IMR-90 (cell line): ENCODE measurements around the gene NOX3. TPM values are rescaled to one million over a fixed set of nuclear protein-coding genes. Genes with fewer than 3 reads are reported as not detected.

Experiments used
- ATAC-seq: fragments of 200-7000 bp; cut with Tn5 transposase; 2 replicates; pipeline ENCODE4 v1.9.1; 2020; ENCODE audit warnings: low read depth, mild to moderate bottlenecking, moderate library complexity
- BruUV-seq: library from RNA; stranded (reverse); fragments of 400-500 nt; replicated peaks from 2 replicates; lab custom pipeline; 2021; lab: Mats Ljungman, UMichigan
- CTCF ChIA-PET: fragments of 300-600 bp; formaldehyde crosslinking; extraction: SDS; loops from one replicate; lab custom pipeline; 2021; ENCODE audit warnings: antibody characterized with exemption; lab: Yijun Ruan, JAX
- POLR2A ChIA-PET: fragments of 300-600 bp; sonication (Branson Sonifier 250); formaldehyde crosslinking; loops from one replicate; lab custom pipeline; 2022; ENCODE audit warnings: antibody characterized with exemption; ENCODE audit not compliant: unreplicated experiment; lab: Charles Lee
- DNase-seq: peaks from one replicate; pipeline ENCODE4 v3.0.0; 2013
- H2AFZ ChIP-seq: replicated peaks from 2 replicates; pipeline ENCODE3; 2013; ENCODE audit warnings: low read length, mild to moderate bottlenecking; ENCODE audit not compliant: poor library complexity
- H2AK5ac ChIP-seq: 2 replicates; pipeline ENCODE4 v1.6.1; 2013; ENCODE audit warnings: low read depth, low read length, inconsistent platforms
- H2AK9ac ChIP-seq: replicated peaks from 2 replicates; pipeline ENCODE3; 2013; ENCODE audit warnings: mild to moderate bottlenecking, low read depth, low read length, moderate library complexity; ENCODE audit not compliant: poor library complexity
- H2BK120ac ChIP-seq: 2 replicates; pipeline ENCODE4 v1.6.1; 2013; ENCODE audit warnings: low read depth, low read length, inconsistent platforms
- H2BK15ac ChIP-seq: 3 replicates; pipeline ENCODE4 v1.6.1; 2013; ENCODE audit warnings: low read depth, low read length, inconsistent platforms
- H2BK20ac ChIP-seq: 2 replicates; pipeline ENCODE4 v1.6.1; 2013; ENCODE audit warnings: low read depth, mild to moderate bottlenecking, inconsistent platforms, low read length, moderate library complexity
- H2BK5ac ChIP-seq: 2 replicates; pipeline ENCODE4 v1.6.1; 2013; ENCODE audit warnings: mild to moderate bottlenecking, low read depth, low read length, inconsistent platforms; ENCODE audit not compliant: poor library complexity, severe bottlenecking
- H3K14ac ChIP-seq: replicated peaks from 2 replicates; pipeline ENCODE4 v1.6.1; 2013; ENCODE audit warnings: low read depth, low read length, inconsistent platforms
- H3K18ac ChIP-seq: 2 replicates; pipeline ENCODE4 v1.6.1; 2013; ENCODE audit warnings: low read depth, low read length, control low read depth
- H3K23ac ChIP-seq: 2 replicates; pipeline ENCODE4 v1.6.1; 2013; ENCODE audit warnings: low read depth, low read length, inconsistent platforms
- H3K27ac ChIP-seq: 2 replicates; pipeline ENCODE4 v1.5.1; 2013; ENCODE audit warnings: mild to moderate bottlenecking, control low read depth, low read length; ENCODE audit not compliant: insufficient read depth
- H3K27me3 ChIP-seq: 2 replicates; pipeline ENCODE4 v1.6.1; 2013; ENCODE audit warnings: low read length; ENCODE audit not compliant: control insufficient read depth, insufficient read depth
- H3K36me3 ChIP-seq: 2 replicates; pipeline ENCODE4 v1.6.1; 2013; ENCODE audit warnings: low read length, mixed read lengths; ENCODE audit not compliant: control insufficient read depth, insufficient read depth
- H3K4ac ChIP-seq: 2 replicates; pipeline ENCODE4 v1.6.1; 2013; ENCODE audit warnings: low read depth, low read length, inconsistent platforms
- H3K4me1 ChIP-seq: 2 replicates; pipeline ENCODE4 v1.6.1; 2013; ENCODE audit warnings: low read length, mixed read lengths; ENCODE audit not compliant: control insufficient read depth, insufficient read depth
- H3K4me2 ChIP-seq: 2 replicates; pipeline ENCODE4 v1.6.1; 2013; ENCODE audit warnings: low read depth, mild to moderate bottlenecking, control low read depth, low read length, moderate library complexity
- H3K4me3 ChIP-seq: 2 replicates; pipeline ENCODE4 v1.5.1; 2013; ENCODE audit warnings: low read depth, mild to moderate bottlenecking, control low read depth, low read length, moderate library complexity; ENCODE audit not compliant: insufficient read depth
- H3K56ac ChIP-seq: 2 replicates; pipeline ENCODE4 v1.6.1; 2013; ENCODE audit warnings: low read length, inconsistent platforms; ENCODE audit not compliant: insufficient read depth; ENCODE audit errors: extremely low read depth
- H3K79me1 ChIP-seq, 2 experiments: 2 replicates each; pipeline ENCODE4 v1.6.1; 2013; ENCODE audit warnings: low read length in 2 of 2, inconsistent platforms in 1 of 2, low read depth in 1 of 2
- H3K9ac ChIP-seq: 2 replicates; pipeline ENCODE4 v1.6.1; 2013; ENCODE audit warnings: low read depth, low read length, control low read depth
- H3K9me1 ChIP-seq: 2 replicates; pipeline ENCODE4 v1.6.1; 2013; ENCODE audit warnings: low read length, inconsistent platforms; ENCODE audit not compliant: insufficient read depth
- H3K9me3 ChIP-seq: 2 replicates; pipeline ENCODE4 v1.6.1; 2013; ENCODE audit warnings: low read length; ENCODE audit not compliant: control insufficient read depth, insufficient read depth
- H4K20me1 ChIP-seq: 2 replicates; pipeline ENCODE4 v1.6.1; 2013; ENCODE audit warnings: low read length, inconsistent platforms; ENCODE audit not compliant: insufficient read depth
- H4K5ac ChIP-seq: 2 replicates; pipeline ENCODE4 v1.6.1; 2013; ENCODE audit warnings: mild to moderate bottlenecking, low read depth, low read length, control low read depth
- H4K8ac ChIP-seq, 2 experiments: 2 replicates each; pipeline ENCODE4 v1.6.1; 2013; ENCODE audit warnings: low read depth in 2 of 2, low read length in 2 of 2, control low read depth in 1 of 2, inconsistent platforms in 1 of 2
- H4K91ac ChIP-seq: 2 replicates; pipeline ENCODE4 v1.6.1; 2013; ENCODE audit warnings: low read depth, low read length, inconsistent platforms; ENCODE audit not compliant: insufficient read depth
- BHLHE40 ChIP-seq: fragments of 150-350 bp; IDR thresholded peaks from 2 replicates; pipeline ENCODE4 v1.6.1; 2016; ENCODE audit warnings: mild to moderate bottlenecking, low read depth, low read length
- CEBPB ChIP-seq: IDR thresholded peaks from 2 replicates; pipeline ENCODE4 v1.6.1; 2012; ENCODE audit warnings: low read depth, low read length, improper control_type of control experiment
- CHD1 ChIP-seq: IDR thresholded peaks from 2 replicates; pipeline ENCODE4 v1.6.1; 2012; ENCODE audit warnings: low read depth, low read length, improper control_type of control experiment
- CTCF ChIP-seq: conservative IDR thresholded peaks from 2 replicates; pipeline ENCODE4 v1.5.1; 2012; ENCODE audit warnings: mild to moderate bottlenecking, low read depth, low read length, improper control_type of control experiment
- ELK1 ChIP-seq: fragments of 150-350 bp; IDR thresholded peaks from 2 replicates; pipeline ENCODE4 v1.6.1; 2016; ENCODE audit warnings: low read depth, mild to moderate bottlenecking, low read length, moderate library complexity, borderline replicate concordance
- FOS ChIP-seq: fragments of 150-350 bp; IDR thresholded peaks from 2 replicates; pipeline ENCODE4 v1.6.1; 2016; ENCODE audit warnings: low read depth, low read length
- MAFK ChIP-seq: IDR thresholded peaks from 2 replicates; pipeline ENCODE4 v1.6.1; 2012; ENCODE audit warnings: low read depth, low read length, improper control_type of control experiment
- MAZ ChIP-seq: IDR thresholded peaks from 2 replicates; pipeline ENCODE4 v1.6.1; 2012; ENCODE audit warnings: low read depth, mild to moderate bottlenecking, low read length, improper control_type of control experiment, moderate library complexity, borderline replicate concordance
- MXI1 ChIP-seq: IDR thresholded peaks from 2 replicates; pipeline ENCODE4 v1.6.1; 2012; ENCODE audit warnings: low read depth, mild to moderate bottlenecking, low read length, moderate library complexity, borderline replicate concordance
- NFE2L2 ChIP-seq: fragments of 150-350 bp; IDR thresholded peaks from 2 replicates; pipeline ENCODE4 v1.6.1; 2016; ENCODE audit warnings: low read depth, mild to moderate bottlenecking, low read length
- POLR2A ChIP-seq: IDR thresholded peaks from 2 replicates; pipeline ENCODE4 v1.6.1; 2012; ENCODE audit warnings: mild to moderate bottlenecking, low read depth, low read length
- RAD21 ChIP-seq: IDR thresholded peaks from 2 replicates; pipeline ENCODE4 v1.6.1; 2012; ENCODE audit warnings: low read length, improper control_type of control experiment
- RCOR1 ChIP-seq: IDR thresholded peaks from 2 replicates; pipeline ENCODE4 v1.6.1; 2012; ENCODE audit warnings: mild to moderate bottlenecking, low read length, improper control_type of control experiment; ENCODE audit not compliant: insufficient replicate concordance
- RFX5 ChIP-seq: IDR thresholded peaks from 2 replicates; pipeline ENCODE4 v1.8.0; 2012; ENCODE audit warnings: low read depth, mild to moderate bottlenecking, low read length, moderate library complexity
- SMC3 ChIP-seq: fragments of 150-350 bp; IDR thresholded peaks from 2 replicates; pipeline ENCODE4 v1.6.1; 2016; ENCODE audit warnings: low read depth, mild to moderate bottlenecking, antibody characterized with exemption, low read length, moderate library complexity
- USF2 ChIP-seq: fragments of 150-350 bp; IDR thresholded peaks from 2 replicates; pipeline ENCODE4 v1.6.1; 2017; ENCODE audit warnings: mild to moderate bottlenecking, antibody characterized with exemption, low read length, low read depth
- WGBS, 2 experiments: methylation state at CpG; one replicate each; pipeline versions ENCODE4 v1.1.5 to v1.1.7; 2013; ENCODE audit warnings: missing lambda C conversion rate in 2 of 2; ENCODE audit not compliant: insufficient read length in 1 of 2; ENCODE audit errors: extremely low coverage in 2 of 2; 5-methylcytosine and 5-hydroxymethylcytosine counted together
- dilution Hi-C: fragments of 300-500 bp; cut with HindIII; formaldehyde crosslinking; loops from one replicate; pipeline ENCODE4 v1.14.3; 2018; ENCODE audit warnings: low sequenced_read_pairs; ENCODE audit not compliant: unreplicated experiment
- in situ Hi-C: fragments of 300-500 bp; cut with MboI; formaldehyde crosslinking; loops from 3 replicates; pipeline ENCODE4 v1.14.3; 2019; ENCODE audit warnings: low sequenced_read_pairs, inconsistent platforms, mixed read lengths
- intact Hi-C: fragments of 100-400 bp; cut with micrococcal nuclease; formaldehyde crosslinking; loops from 2 replicates; pipeline ENCODE4 v1.10.0; 2022
- polyA plus RNA-seq, 3 experiments: library from polyadenylated mRNA; depleted of rRNA; stranded (reverse); fragments of >200 nt; gene quantifications; 2 replicates each; pipeline ENCODE4 v1.2.3, GENCODE V29; 2012; ENCODE audit warnings: low replicate concordance in 1 of 3
- total RNA-seq: library from RNA; depleted of rRNA; stranded (reverse); fragments of >200 nt; gene quantifications from 2 replicates; pipeline ENCODE4 v1.2.3, GENCODE V29; 2012

Gene NOX3
- total and polyA plus RNA-seq, 2 of the 4 experiments (the other 2 are of a cell fraction) = not detected

DNA sequence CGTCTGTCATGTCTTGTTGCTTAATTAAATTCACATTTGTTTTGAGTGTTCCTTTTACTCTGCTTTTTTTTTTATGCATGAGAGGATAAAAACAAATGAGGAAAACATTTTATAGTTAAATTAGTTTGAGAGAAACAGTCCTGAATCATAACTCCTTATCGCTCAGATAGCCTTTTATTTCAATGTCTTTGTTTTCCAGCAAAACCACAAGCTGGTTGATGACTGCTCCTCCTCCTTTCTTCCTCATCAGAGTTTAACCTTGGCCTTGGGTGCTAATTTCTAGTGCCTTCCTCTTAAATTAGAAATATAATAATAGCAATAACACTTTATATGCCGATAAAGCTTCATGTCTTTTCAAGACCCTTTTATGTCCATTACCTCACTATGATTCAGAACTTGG lies 3.1 kb downstream of the NOX3 start:
- Histone ChIP-seq H3K9me3 (no peaks in the 10 kb centered on the region), H4K8ac (no peak overlapping the region), H2AK5ac (no peak overlapping the region), H3K23ac (no peak overlapping the region), H3K18ac (no peak overlapping the region), H3K4ac (no peak overlapping the region), H4K20me1 (no peaks in the 10 kb centered on the region), H3K4me2 (no peak overlapping the region), H2AK9ac (no peak overlapping the region), H4K91ac (no peak overlapping the region), H3K9ac (no peak overlapping the region), H2AFZ (no peak overlapping the region), H3K56ac (no peak overlapping the region), H3K27ac (no peak overlapping the region), H2BK15ac (no peak overlapping the region), H3K27me3 (no peaks in the 10 kb centered on the region), H3K79me1 (no peaks in the 10 kb centered on the region), H3K36me3 (no peaks in the 10 kb centered on the region), H3K4me1 (0 out of 2 replicates have a peak, but pooled peaks cover 1% of the 10 kb centered on the region), H3K14ac (no peak overlapping the region), H3K9me1 (no peaks in the 10 kb centered on the region), H4K5ac (no peak overlapping the region), H2BK120ac (no peak overlapping the region), H2BK5ac (no peak overlapping the region), H2BK20ac (no peak overlapping the region), H3K4me3 (no peak overlapping the region)
- WGBS, 2 experiments = no CpG with 5 or more reads among the region's 3 CpGs
- no peak for TF ChIP-seq MXI1
- no peak for TF ChIP-seq NFE2L2
- TF ChIP-seq RFX5 = no peak
- no peak for TF ChIP-seq CEBPB
- TF ChIP-seq POLR2A = no peak
- no peak for TF ChIP-seq CTCF
- no peak for TF ChIP-seq RAD21
- no peak for TF ChIP-seq FOS
- no peak for TF ChIP-seq MAFK
- TF ChIP-seq ELK1 = no peak
- TF ChIP-seq CHD1 = no peak
- no peak for TF ChIP-seq USF2
- no peak for TF ChIP-seq SMC3
- no peak for TF ChIP-seq MAZ
- no peak for TF ChIP-seq RCOR1
- no peak for TF ChIP-seq BHLHE40
- ChIA-PET CTCF (no interaction called here), POLR2A (interaction anchor here (0.5 kb wide), 1 partner anchor 9 kb away, joined by 3 read pairs; no protein-coding TSS in a partner anchor)
- in situ Hi-C loops = no loop called here
- no TSS peak for BruUV-seq
- ATAC-seq (no peak), DNase-seq (peak; percentile 6)
- intact Hi-C loops = no loop called here
- dilution Hi-C loops = no loop called here
